GM12865 (cell line): ENCODE results near the gene CDH6.
A peak's percentile ranks its signal among the peaks of the same experiment; 100 is the strongest.

ENCODE experiments used
- DNase-seq: peaks from one replicate; pipeline ENCODE4 v3.0.0; 2010; ENCODE audit warnings: low read depth
- H3K4me3 ChIP-seq: 2 replicates; pipeline ENCODE4 v1.5.1; 2011; ENCODE audit warnings: mild to moderate bottlenecking, low read depth, low read length, control low read depth
- TF ChIP-seq, protein P1 (sequence below): IDR thresholded peaks from 2 replicates; pipeline ENCODE4 v1.5.1; 2011; ENCODE audit warnings: low read length, control low read depth, low read depth, inconsistent platforms; ENCODE audit not compliant: insufficient read depth; ENCODE audit errors: missing control alignments

CDH6 gene

GRCh38 chr5:31236339-31236738 is 42.9 kb downstream of the CDH6 start:
- no peak for DNase-seq
- TF ChIP-seq, protein P1, sequence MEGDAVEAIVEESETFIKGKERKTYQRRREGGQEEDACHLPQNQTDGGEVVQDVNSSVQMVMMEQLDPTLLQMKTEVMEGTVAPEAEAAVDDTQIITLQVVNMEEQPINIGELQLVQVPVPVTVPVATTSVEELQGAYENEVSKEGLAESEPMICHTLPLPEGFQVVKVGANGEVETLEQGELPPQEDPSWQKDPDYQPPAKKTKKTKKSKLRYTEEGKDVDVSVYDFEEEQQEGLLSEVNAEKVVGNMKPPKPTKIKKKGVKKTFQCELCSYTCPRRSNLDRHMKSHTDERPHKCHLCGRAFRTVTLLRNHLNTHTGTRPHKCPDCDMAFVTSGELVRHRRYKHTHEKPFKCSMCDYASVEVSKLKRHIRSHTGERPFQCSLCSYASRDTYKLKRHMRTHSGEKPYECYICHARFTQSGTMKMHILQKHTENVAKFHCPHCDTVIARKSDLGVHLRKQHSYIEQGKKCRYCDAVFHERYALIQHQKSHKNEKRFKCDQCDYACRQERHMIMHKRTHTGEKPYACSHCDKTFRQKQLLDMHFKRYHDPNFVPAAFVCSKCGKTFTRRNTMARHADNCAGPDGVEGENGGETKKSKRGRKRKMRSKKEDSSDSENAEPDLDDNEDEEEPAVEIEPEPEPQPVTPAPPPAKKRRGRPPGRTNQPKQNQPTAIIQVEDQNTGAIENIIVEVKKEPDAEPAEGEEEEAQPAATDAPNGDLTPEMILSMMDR = no peak
- H3K4me3 ChIP-seq = no peak overlapping the region

DNA sequence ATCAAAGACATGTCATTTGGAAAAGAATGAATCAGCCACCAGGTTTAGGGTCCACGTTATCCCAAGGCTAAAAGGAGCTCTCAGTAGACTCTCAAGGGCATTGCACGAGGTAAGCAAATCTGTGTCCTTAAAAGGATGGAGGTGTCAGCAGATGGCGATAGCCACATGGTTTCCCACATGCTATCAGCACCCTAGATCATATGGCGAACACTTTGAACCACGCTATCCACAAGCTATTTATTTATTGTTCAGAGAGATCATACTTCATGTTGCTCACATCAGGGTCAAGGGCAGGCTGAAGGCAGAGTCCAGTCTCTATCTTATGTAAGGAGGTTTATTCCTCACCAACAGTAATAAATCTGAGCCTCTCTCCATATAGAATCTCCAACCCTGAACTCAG is 43.7 kb downstream of the CDH6 start:
- TF ChIP-seq, protein P1 = no peak
- no peak overlapping the region for H3K4me3 ChIP-seq
- DNase-seq = peak; percentile 6

DNA sequence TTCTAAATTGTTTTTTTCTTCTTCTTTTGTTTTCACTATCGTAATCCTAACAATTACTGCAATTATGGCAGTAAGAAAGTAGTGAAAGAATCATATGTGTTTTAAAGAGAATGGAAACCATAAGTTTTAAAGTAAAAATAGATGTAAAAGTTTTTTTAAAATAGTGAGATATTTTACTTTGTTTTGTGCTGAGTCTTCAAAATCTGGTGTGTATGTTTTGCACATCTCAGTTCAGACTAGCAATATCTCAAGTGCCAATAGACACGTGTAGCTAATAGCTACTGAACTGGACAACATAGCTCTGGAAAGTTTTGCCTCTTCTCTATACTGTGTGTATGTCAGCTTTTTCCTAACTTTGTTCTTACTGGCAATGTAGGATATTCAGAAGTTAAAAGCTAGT is 45.0 kb downstream of the CDH6 start:
- H3K4me3 ChIP-seq = no peak overlapping the region
- DNase-seq = no peak
- TF ChIP-seq, protein P1 = no peak

GRCh38 chr5:31244921-31245320 is 51.4 kb downstream of the CDH6 start:
- H3K4me3 ChIP-seq = no peak overlapping the region
- TF ChIP-seq, protein P1 = no peak
- no peak for DNase-seq

DNA sequence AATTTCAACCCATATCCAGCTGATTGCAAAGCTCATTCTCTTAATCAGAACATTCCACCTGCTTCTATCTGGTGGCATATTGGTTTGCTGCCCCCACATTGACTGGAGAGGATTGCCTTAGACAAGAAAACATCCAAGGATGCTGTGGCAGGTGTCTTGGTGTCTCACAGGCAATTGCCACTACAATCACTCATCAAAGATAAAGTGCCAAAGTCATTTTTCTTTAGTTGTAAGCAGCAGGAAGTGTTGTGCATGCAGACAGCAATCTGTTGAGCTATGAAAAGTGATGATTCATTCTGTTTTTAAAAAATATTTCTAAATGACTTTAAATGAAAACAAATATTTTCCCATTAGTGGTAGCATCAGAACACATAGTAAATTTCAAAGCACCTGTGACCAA is 53.9 kb downstream of the CDH6 start:
- TF ChIP-seq, protein P1 = no peak
- DNase-seq = no peak
- H3K4me3 ChIP-seq = no peak overlapping the region

DNA sequence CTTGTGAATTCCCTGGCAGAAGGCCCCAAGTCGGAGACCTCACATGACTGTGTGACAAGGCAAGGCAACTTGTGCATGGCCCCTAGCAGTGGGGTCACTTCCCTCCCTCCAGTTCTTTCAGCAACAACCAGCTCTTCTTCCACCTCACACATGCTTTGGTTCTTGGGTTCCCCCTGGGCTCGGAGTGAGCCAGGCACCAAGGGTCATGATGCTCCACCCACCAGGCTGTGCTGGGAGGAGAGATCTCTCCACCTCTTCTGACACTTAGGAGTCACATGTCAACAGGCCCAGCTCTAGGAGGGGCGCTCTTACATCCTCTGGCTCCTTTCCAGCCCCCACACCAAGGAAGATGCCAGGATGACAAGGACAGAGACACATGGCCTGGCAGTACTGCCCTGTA is 56.7 kb downstream of the CDH6 start:
- TF ChIP-seq, protein P1 = no peak
- no peak overlapping the region for H3K4me3 ChIP-seq
- DNase-seq = no peak

DNA sequence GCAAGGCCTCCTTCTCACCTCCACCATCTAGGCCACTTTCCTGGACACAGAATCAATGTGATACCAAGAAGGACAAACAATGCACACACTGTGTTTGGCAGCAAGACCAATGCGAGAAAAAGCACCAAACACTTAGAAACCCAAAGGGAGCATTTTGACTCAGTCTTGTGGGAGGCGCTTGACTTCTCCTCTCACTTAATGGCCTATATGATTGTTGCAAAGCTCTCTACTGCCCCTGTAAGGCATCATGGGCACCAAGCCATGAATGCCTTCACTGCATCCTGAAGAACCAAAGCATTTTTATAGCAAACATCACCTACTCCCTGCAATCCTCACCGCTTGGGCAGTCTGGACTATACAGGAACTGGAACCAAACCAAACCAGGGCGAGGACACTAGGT is 57.5 kb downstream of the CDH6 start:
- no peak overlapping the region for H3K4me3 ChIP-seq
- TF ChIP-seq, protein P1 = no peak
- no peak for DNase-seq
